ENCODE data around the gene CLEC16A.

CLEC16A gene

DNA sequence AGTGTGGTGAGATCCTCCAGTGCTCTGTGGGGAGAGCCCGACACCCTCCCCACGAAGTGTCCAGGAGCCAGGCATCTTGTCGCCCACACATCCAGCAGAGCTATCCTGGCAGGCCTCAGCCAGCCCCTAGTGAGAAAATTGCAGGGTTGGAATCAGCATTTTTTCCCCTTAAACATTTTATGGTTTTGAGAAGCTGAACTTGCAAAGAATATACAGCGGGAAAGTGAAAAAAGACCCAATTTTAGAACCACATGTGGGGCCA is 227.0 kb downstream of the CLEC16A start:
- no peaks in the 10 kb centered on the region for H3K9me3 ChIP-seq (ENCODE audit: control insufficient read depth, insufficient read depth, low read length)
- H3F3A ChIP-seq (ENCODE audit: control insufficient read depth, insufficient read depth): no peaks in the 10 kb centered on the region
- no peaks in the 10 kb centered on the region for H3K36me3 ChIP-seq (ENCODE audit: control insufficient read depth, low read length)
- no peak overlapping the region for H3K4me3 ChIP-seq (ENCODE audit: low read length)
- no peak for TF ChIP-seq EZH2phosphoT487 (IDR thresholded peaks at IDR 0.05; ENCODE audit: borderline replicate concordance, low read length)
- TF ChIP-seq, protein P1, sequence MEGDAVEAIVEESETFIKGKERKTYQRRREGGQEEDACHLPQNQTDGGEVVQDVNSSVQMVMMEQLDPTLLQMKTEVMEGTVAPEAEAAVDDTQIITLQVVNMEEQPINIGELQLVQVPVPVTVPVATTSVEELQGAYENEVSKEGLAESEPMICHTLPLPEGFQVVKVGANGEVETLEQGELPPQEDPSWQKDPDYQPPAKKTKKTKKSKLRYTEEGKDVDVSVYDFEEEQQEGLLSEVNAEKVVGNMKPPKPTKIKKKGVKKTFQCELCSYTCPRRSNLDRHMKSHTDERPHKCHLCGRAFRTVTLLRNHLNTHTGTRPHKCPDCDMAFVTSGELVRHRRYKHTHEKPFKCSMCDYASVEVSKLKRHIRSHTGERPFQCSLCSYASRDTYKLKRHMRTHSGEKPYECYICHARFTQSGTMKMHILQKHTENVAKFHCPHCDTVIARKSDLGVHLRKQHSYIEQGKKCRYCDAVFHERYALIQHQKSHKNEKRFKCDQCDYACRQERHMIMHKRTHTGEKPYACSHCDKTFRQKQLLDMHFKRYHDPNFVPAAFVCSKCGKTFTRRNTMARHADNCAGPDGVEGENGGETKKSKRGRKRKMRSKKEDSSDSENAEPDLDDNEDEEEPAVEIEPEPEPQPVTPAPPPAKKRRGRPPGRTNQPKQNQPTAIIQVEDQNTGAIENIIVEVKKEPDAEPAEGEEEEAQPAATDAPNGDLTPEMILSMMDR (IDR thresholded peaks at IDR 0.05; ENCODE audit: low read depth, low read length, poor library complexity, severe bottlenecking): no peak
- no peak overlapping the region for H3K27ac ChIP-seq (ENCODE audit: low read depth, low read length)
- peaks cover 15% of the 10 kb centered on the region for H3K4me1 ChIP-seq (ENCODE audit: control insufficient read depth, low read length)
- no peaks in the 10 kb centered on the region for H3K9me2 ChIP-seq (replicated peaks; ENCODE audit: control insufficient read depth, low read length)
- no peaks in the 10 kb centered on the region for H3K79me2 ChIP-seq (ENCODE audit: control insufficient read depth, low read length)
- H3K27me3 ChIP-seq (ENCODE audit: control insufficient read depth, low read length): no peaks in the 10 kb centered on the region
- H4K20me1 ChIP-seq (ENCODE audit: control insufficient read depth, insufficient read depth, low read depth, low read length): no peaks in the 10 kb centered on the region
- no peak overlapping the region for H3K4me2 ChIP-seq (ENCODE audit: low read length)

DNA sequence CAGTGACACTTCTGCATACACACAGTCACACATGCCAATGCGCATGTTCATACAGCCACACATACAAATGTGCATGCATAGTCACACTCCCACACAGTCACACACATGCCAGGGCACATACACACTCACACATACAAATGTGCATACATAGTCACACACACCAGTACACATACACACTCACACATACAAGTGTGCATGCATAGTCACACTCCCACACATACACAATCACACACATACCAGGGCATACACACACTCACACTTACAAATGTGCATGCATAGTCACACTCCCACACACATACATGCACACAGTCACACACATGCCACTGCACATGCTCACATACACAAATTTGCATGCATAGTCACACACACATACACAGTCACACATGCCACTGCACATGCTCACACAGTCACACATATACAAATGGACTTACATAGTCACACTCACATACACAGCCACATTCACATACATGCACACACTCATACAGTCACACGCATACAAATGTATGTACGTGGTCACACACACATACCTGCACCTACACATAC is 227.5 kb downstream of the CLEC16A start:
- Histone ChIP-seq H3K4me3 (ENCODE audit: low read length) (no peak overlapping the region), H4K20me1 (ENCODE audit: control insufficient read depth, insufficient read depth, low read depth, low read length) (no peaks in the 10 kb centered on the region), H3K27me3 (ENCODE audit: control insufficient read depth, low read length) (no peaks in the 10 kb centered on the region), H3K36me3 (ENCODE audit: control insufficient read depth, low read length) (no peaks in the 10 kb centered on the region), H3K79me2 (ENCODE audit: control insufficient read depth, low read length) (no peaks in the 10 kb centered on the region), H3K27ac (ENCODE audit: low read depth, low read length) (no peak overlapping the region), H3K4me1 (ENCODE audit: control insufficient read depth, low read length) (peaks cover 15% of the 10 kb centered on the region), H3K4me2 (ENCODE audit: low read length) (no peak overlapping the region), H3K9me3 (ENCODE audit: control insufficient read depth, insufficient read depth, low read length) (no peaks in the 10 kb centered on the region), H3F3A (ENCODE audit: control insufficient read depth, insufficient read depth) (no peaks in the 10 kb centered on the region), H3K9me2 (replicated peaks; ENCODE audit: control insufficient read depth, low read length) (no peaks in the 10 kb centered on the region)
- no peak for TF ChIP-seq EZH2phosphoT487 (IDR thresholded peaks at IDR 0.05; ENCODE audit: borderline replicate concordance, low read length)
- TF ChIP-seq, protein P1 (IDR thresholded peaks at IDR 0.05; ENCODE audit: low read depth, low read length, poor library complexity, severe bottlenecking): no peak

DNA sequence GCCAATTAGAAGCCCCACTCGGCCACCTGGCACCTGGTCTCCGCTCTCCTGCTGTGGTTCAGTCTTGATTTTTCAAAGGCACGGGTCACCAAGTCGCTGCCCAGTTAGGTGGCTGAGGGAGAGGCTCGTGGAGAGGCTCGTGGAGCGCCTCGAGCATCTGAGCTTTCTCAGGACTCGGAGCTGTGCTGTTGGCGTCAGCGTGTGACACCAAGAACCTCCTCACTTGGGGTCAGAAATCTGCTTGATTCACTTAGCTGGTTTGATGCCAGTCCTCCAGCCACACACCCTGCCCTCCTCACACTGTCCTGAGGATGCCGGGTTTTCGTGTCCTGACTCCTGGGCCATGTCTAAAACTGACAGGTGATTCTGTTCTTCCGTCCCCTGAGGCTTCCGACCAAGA is 229.1 kb downstream of the CLEC16A start:
- Histone ChIP-seq H3F3A (ENCODE audit: control insufficient read depth, insufficient read depth) (no peaks in the 10 kb centered on the region), H3K9me3 (ENCODE audit: control insufficient read depth, insufficient read depth, low read length) (no peaks in the 10 kb centered on the region), H3K27me3 (ENCODE audit: control insufficient read depth, low read length) (no peaks in the 10 kb centered on the region), H3K9me2 (replicated peaks; ENCODE audit: control insufficient read depth, low read length) (no peaks in the 10 kb centered on the region), H3K4me3 (ENCODE audit: low read length) (no peak overlapping the region), H3K27ac (ENCODE audit: low read depth, low read length) (no peak overlapping the region), H3K36me3 (ENCODE audit: control insufficient read depth, low read length) (no peaks in the 10 kb centered on the region), H3K4me2 (ENCODE audit: low read length) (no peak overlapping the region), H3K4me1 (ENCODE audit: control insufficient read depth, low read length) (peaks cover 16% of the 10 kb centered on the region), H3K79me2 (ENCODE audit: control insufficient read depth, low read length) (no peaks in the 10 kb centered on the region), H4K20me1 (ENCODE audit: control insufficient read depth, insufficient read depth, low read depth, low read length) (no peaks in the 10 kb centered on the region)
- TF ChIP-seq, protein P1 (IDR thresholded peaks at IDR 0.05; ENCODE audit: low read depth, low read length, poor library complexity, severe bottlenecking): no peak
- TF ChIP-seq EZH2phosphoT487 (IDR thresholded peaks at IDR 0.05; ENCODE audit: borderline replicate concordance, low read length): no peak

DNA sequence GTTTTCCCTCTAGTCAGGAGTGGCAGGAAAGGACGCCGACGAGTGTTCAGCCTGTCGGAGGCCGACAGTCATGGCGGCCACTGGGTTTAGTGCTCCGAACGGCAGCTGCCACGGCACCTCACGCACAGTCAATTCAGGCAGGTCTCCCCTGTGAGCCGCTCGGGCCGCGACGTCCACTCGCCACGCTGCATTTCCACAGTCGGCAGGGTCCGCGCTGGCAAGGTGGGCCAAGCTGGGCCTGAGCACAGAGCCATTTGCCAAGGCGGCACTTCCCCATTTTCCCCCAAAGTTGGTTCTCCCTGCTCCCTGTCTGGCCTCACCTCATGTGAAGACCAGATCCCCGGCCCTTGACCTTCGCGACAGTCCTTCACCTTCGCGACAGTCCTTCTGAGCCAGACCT is 229.8 kb downstream of the CLEC16A start:
- no peaks in the 10 kb centered on the region for H4K20me1 ChIP-seq (ENCODE audit: control insufficient read depth, insufficient read depth, low read depth, low read length)
- peaks cover 23% of the 10 kb centered on the region for H3K4me1 ChIP-seq (ENCODE audit: control insufficient read depth, low read length)
- TF ChIP-seq, protein P1 (IDR thresholded peaks at IDR 0.05; ENCODE audit: low read depth, low read length, poor library complexity, severe bottlenecking): no peak
- no peak for TF ChIP-seq EZH2phosphoT487 (IDR thresholded peaks at IDR 0.05; ENCODE audit: borderline replicate concordance, low read length)
- H3K27me3 ChIP-seq (ENCODE audit: control insufficient read depth, low read length): no peaks in the 10 kb centered on the region
- no peaks in the 10 kb centered on the region for H3K36me3 ChIP-seq (ENCODE audit: control insufficient read depth, low read length)
- no peaks in the 10 kb centered on the region for H3K9me2 ChIP-seq (replicated peaks; ENCODE audit: control insufficient read depth, low read length)
- H3K27ac ChIP-seq (ENCODE audit: low read depth, low read length): no peak overlapping the region
- H3K4me2 ChIP-seq (ENCODE audit: low read length): no peak overlapping the region
- no peaks in the 10 kb centered on the region for H3F3A ChIP-seq (ENCODE audit: control insufficient read depth, insufficient read depth)
- no peaks in the 10 kb centered on the region for H3K9me3 ChIP-seq (ENCODE audit: control insufficient read depth, insufficient read depth, low read length)
- no peak overlapping the region for H3K4me3 ChIP-seq (ENCODE audit: low read length)
- H3K79me2 ChIP-seq (ENCODE audit: control insufficient read depth, low read length): no peaks in the 10 kb centered on the region
